Endodermal cell (in vitro differentiated cells): ENCODE data around the gene PTPRS. TPM values are rescaled to one million over a fixed set of nuclear protein-coding genes. Genes with fewer than 3 reads are reported as not detected.
"Not testable (repeated sequence)": the region's sequence is repeated elsewhere in the genome, so short reads cannot be mapped to it uniquely, and the experiment has no call there.

Source experiments
- DNase-seq: peaks from one replicate; pipeline ENCODE4 v3.0.0-alpha.2; 2017
- H3K27ac ChIP-seq: 2 replicates; pipeline ENCODE4 v1.5.1; 2013; ENCODE audit warnings: mild to moderate bottlenecking, low read depth, low read length, moderate library complexity
- H3K27me3 ChIP-seq: 2 replicates; pipeline ENCODE4 v1.6.1; 2013; ENCODE audit warnings: mild to moderate bottlenecking, low read length, moderate library complexity; ENCODE audit not compliant: insufficient read depth, control insufficient read depth, poor library complexity, severe bottlenecking
- H3K36me3 ChIP-seq: 2 replicates; pipeline ENCODE4 v1.7.0; 2013; ENCODE audit warnings: mild to moderate bottlenecking, low read length, moderate library complexity; ENCODE audit not compliant: control insufficient read depth, insufficient read depth
- H3K4me1 ChIP-seq: one replicate; pipeline ENCODE4 v1.7.0; 2013; ENCODE audit warnings: low read length; ENCODE audit not compliant: control insufficient read depth, insufficient read depth
- H3K4me3 ChIP-seq: 2 replicates; pipeline ENCODE4 v1.5.1; 2013; ENCODE audit warnings: mild to moderate bottlenecking, low read length, moderate library complexity
- H3K9ac ChIP-seq: 2 replicates; pipeline ENCODE4 v1.6.1; 2013; ENCODE audit warnings: mild to moderate bottlenecking, low read length, moderate library complexity; ENCODE audit not compliant: poor library complexity, severe bottlenecking; ENCODE audit errors: extremely low read depth
- H3K9me3 ChIP-seq: 2 replicates; pipeline ENCODE4 v1.6.1; 2013; ENCODE audit warnings: mild to moderate bottlenecking, low read length, moderate library complexity; ENCODE audit not compliant: control insufficient read depth
- H3K27ac Mint-ChIP-seq: 2 replicates; pipeline ENCODE4 v1.8.0; 2020; ENCODE audit warnings: mixed read lengths
- H3K27me3 Mint-ChIP-seq: 2 replicates; pipeline ENCODE4 v1.8.0; 2021; ENCODE audit warnings: mild to moderate bottlenecking, mixed read lengths; ENCODE audit not compliant: insufficient read depth
- H3K36me3 Mint-ChIP-seq: 2 replicates; pipeline ENCODE4 v1.8.0; 2020; ENCODE audit warnings: low read depth, mixed read lengths
- H3K4me1 Mint-ChIP-seq: 2 replicates; pipeline ENCODE4 v1.8.0; 2020; ENCODE audit warnings: mixed read lengths
- H3K4me3 Mint-ChIP-seq: 2 replicates; pipeline ENCODE4 v1.8.0; 2020; ENCODE audit warnings: mild to moderate bottlenecking, moderate library complexity, mixed read lengths
- H3K9me3 Mint-ChIP-seq: 2 replicates; pipeline ENCODE4 v1.8.0; 2020; ENCODE audit warnings: mild to moderate bottlenecking, mixed read lengths
- CTCF ChIP-seq: fragments of 200-600 bp; sonication (generic); conservative IDR thresholded peaks from 2 replicates; pipeline ENCODE4 v1.5.0; 2021; ENCODE audit warnings: antibody characterized with exemption, mild to moderate bottlenecking
- WGBS, 2 experiments: methylation state at CpG; one replicate each; pipeline versions ENCODE4 v1.1.5 to v1.1.7; 2013; ENCODE audit warnings: missing lambda C conversion rate in 2 of 2, mixed read lengths in 1 of 2; ENCODE audit not compliant: insufficient coverage in 1 of 2, insufficient read length in 1 of 2; 5-methylcytosine and 5-hydroxymethylcytosine counted together
- total RNA-seq, 2 donors: library from RNA; stranded (reverse); fragmentation: NEBNext Ultra II Directional in 1 of 2; extraction: Animal tissue kit (Norgen Biotek cat#: 25700) in 1 of 2; gene quantifications; 2 replicates in 1 of 2; 3 replicates in 1 of 2; pipeline ENCODE4 v1.2.1, GENCODE V29; 2021

PTPRS gene
- total RNA-seq, 2 donors from 2014 or later: 226 to 248 TPM

- Mint-ChIP-seq H3K27me3 (peaks cover 77% of the 10 kb centered on the region), H3K36me3 (no peaks in the 10 kb centered on the region), H3K4me1 (no peaks in the 10 kb centered on the region), H3K27ac (no peak overlapping the region), H3K9me3 (peaks cover 33% of the 10 kb centered on the region), H3K4me3 (no peak overlapping the region)
- TF ChIP-seq CTCF: no peak
- DNase-seq: no peak
- 88 to 89% methylated on average over 16 of the region's 16 CpGs for WGBS, 2 experiments
- Histone ChIP-seq H3K4me1 (no peaks in the 10 kb centered on the region), H3K9me3 (peaks cover 6% of the 10 kb centered on the region), H3K9ac (no peak overlapping the region), H3K36me3 (no peaks in the 10 kb centered on the region), H3K4me3 (no peak overlapping the region), H3K27ac (no peak overlapping the region), H3K27me3 (peaks cover 4% of the 10 kb centered on the region)
Measured at GRCh38 chr19:5386841-5387240, 46.2 kb upstream of the PTPRS start.

GRCh38 chr19:5381197-5381596 is 40.6 kb upstream of the PTPRS start:
- Mint-ChIP-seq H3K9me3 (peaks cover 27% of the 10 kb centered on the region), H3K27me3 (peaks cover 33% of the 10 kb centered on the region)
- H3K4me1 ChIP-seq, H3K27me3 ChIP-seq, H3K36me3 ChIP-seq, H3K36me3 Mint-ChIP-seq, H3K4me3 Mint-ChIP-seq, H3K4me3 ChIP-seq, H3K4me1 Mint-ChIP-seq, DNase-seq, H3K9ac ChIP-seq, H3K27ac Mint-ChIP-seq, H3K27ac ChIP-seq: not testable (repeated sequence)
- 93% methylated on average over 2 to 4 of the region's 6 CpGs for WGBS, 2 experiments
- H3K9me3 ChIP-seq: peaks cover 16% of the 10 kb centered on the region

DNA sequence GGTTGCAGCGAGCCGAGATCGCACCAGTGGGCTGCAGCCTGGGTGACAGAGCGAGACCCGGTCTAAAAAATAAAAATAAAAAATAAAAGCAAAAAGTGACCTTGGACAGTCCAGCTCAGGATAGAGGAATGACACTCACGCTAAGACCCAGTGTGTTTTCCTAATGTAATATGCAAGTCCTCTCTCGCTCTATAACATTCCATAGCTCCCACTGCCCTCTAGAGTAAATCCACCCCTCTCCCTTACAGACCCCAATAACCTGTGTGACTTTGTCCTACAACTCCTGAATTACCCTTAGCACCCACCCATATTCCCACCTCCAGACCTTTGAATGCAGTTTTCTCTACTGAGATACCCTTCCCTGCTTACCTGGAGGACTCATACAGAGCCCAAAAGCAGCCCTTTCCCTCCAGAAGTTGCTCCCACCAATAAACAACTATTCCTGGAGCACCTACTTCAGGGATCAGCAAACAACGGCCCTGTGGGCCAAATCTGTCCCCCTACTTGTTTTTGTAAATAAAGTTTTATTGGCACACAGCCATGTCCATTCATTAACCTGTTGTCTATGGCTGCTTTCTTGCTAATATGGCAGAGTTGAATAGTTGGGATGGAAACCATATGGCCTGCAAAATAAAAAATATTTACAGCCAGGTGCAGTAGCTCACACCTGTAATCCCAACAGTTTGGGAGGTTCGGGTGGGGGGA is 39.8 kb upstream of the PTPRS start:
- H3K9me3 ChIP-seq: peaks cover 16% of the 10 kb centered on the region
- H3K36me3 ChIP-seq: no peaks in the 10 kb centered on the region
- no peak overlapping the region for H3K27ac Mint-ChIP-seq
- no peak overlapping the region for H3K9ac ChIP-seq
- no peaks in the 10 kb centered on the region for H3K4me1 Mint-ChIP-seq
- H3K4me3 Mint-ChIP-seq: no peak overlapping the region
- no peaks in the 10 kb centered on the region for H3K4me1 ChIP-seq
- H3K27ac ChIP-seq: no peak overlapping the region
- DNase-seq: no peak
- H3K36me3 Mint-ChIP-seq: no peaks in the 10 kb centered on the region
- H3K9me3 Mint-ChIP-seq: peaks cover 27% of the 10 kb centered on the region
- H3K27me3 ChIP-seq: peaks cover 3% of the 10 kb centered on the region
- 79 to 95% methylated on average over 5 to 9 of the region's 9 CpGs for WGBS, 2 experiments
- no peak overlapping the region for H3K4me3 ChIP-seq
- H3K27me3 Mint-ChIP-seq: peaks cover 36% of the 10 kb centered on the region
- no peak for TF ChIP-seq CTCF

DNA sequence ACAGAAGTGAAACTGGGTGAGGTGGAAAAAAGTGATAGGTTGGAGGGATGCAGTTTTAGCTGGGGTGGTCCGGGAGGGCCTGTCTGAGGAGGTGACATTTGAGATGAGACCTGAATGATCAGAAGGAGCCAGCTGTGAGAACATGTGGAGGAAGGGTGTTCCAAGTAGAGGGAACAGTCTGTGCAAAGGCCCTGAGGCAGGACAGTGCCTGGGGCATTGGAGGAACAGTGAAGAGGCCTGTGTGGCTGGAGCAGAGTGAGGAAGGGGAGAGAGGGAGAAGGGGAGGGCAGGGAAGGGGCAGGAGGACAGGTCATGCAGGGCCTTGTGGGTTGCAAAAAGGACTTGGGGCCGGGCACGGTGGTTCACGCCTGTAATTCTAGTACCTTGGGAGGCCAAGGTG is 36.3 kb upstream of the PTPRS start:
- no peak overlapping the region for H3K27ac Mint-ChIP-seq
- Histone ChIP-seq H3K4me1 (no peaks in the 10 kb centered on the region), H3K9ac (no peak overlapping the region), H3K27me3 (peaks cover 29% of the 10 kb centered on the region), H3K4me3 (no peak overlapping the region), H3K36me3 (no peaks in the 10 kb centered on the region), H3K27ac (no peak overlapping the region), H3K9me3 (peaks cover 11% of the 10 kb centered on the region)
- peaks cover 9% of the 10 kb centered on the region for H3K9me3 Mint-ChIP-seq
- peaks cover 44% of the 10 kb centered on the region for H3K27me3 Mint-ChIP-seq
- no peak for DNase-seq
- H3K4me1 Mint-ChIP-seq: no peaks in the 10 kb centered on the region
- 90 to 100% methylated on average over 1 to 4 of the region's 4 CpGs for WGBS, 2 experiments
- no peak for TF ChIP-seq CTCF
- H3K36me3 Mint-ChIP-seq: no peaks in the 10 kb centered on the region
- H3K4me3 Mint-ChIP-seq: no peak overlapping the region
